Stomach (tissue), 4 donors: ENCODE measurements around the gene QARS1.

Experiments used
- EP300 ChIP-seq: sonication (generic); formaldehyde crosslinking; IDR thresholded peaks from one replicate; pipeline ENCODE4 v1.6.1; 2017; ENCODE audit warnings: antibody characterized with exemption
- POLR2A ChIP-seq, 4 donors: fragments of 450-650 bp; IDR thresholded peaks; one replicate each; pipeline ENCODE4 v1.6.1; 2016; ENCODE audit warnings: antibody characterized with exemption in 4 of 4, control low read depth in 2 of 4, mild to moderate bottlenecking in 1 of 4, moderate library complexity in 1 of 4
- POLR2AphosphoS5 ChIP-seq, 3 donors: sonication (generic); formaldehyde crosslinking; IDR thresholded peaks; one replicate each; pipeline ENCODE4 v1.6.1; 2016; ENCODE audit warnings: antibody characterized with exemption in 3 of 3
- TF ChIP-seq, protein P1 (sequence below), 7 experiments: fragments of 450-650 bp in 4 of 7; fragments of 200-600 bp in 3 of 7; sonication (generic) in 3 of 7; IDR thresholded peaks; one replicate each; pipeline ENCODE4 v1.5.1; 2016 to 2019; ENCODE audit warnings: antibody characterized with exemption in 7 of 7, control low read depth in 2 of 7, mild to moderate bottlenecking in 1 of 7

DNA sequence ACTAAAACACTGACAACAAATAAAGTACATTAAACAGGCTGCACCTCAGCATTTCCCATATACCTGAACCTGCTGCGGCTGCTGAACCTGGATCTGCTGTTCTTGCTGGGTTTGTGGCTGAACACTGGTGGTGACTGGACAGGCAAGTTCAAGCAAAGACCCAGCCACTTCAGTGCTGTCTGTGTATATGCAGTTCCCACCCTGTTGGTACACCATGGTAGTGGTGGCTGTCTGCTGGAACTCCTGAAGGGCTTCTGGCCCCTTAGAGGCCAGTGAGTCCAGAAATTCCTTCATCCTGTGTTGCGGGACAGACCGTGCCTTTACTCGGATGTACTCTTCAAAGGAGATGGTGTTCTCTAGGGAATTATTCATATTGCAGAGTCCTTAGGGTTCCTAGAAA, 27.9 kb downstream of the QARS1 start:
- TF ChIP-seq POLR2A (IDR thresholded peaks at IDR 0.05), result no peak
- TF ChIP-seq, protein P1, sequence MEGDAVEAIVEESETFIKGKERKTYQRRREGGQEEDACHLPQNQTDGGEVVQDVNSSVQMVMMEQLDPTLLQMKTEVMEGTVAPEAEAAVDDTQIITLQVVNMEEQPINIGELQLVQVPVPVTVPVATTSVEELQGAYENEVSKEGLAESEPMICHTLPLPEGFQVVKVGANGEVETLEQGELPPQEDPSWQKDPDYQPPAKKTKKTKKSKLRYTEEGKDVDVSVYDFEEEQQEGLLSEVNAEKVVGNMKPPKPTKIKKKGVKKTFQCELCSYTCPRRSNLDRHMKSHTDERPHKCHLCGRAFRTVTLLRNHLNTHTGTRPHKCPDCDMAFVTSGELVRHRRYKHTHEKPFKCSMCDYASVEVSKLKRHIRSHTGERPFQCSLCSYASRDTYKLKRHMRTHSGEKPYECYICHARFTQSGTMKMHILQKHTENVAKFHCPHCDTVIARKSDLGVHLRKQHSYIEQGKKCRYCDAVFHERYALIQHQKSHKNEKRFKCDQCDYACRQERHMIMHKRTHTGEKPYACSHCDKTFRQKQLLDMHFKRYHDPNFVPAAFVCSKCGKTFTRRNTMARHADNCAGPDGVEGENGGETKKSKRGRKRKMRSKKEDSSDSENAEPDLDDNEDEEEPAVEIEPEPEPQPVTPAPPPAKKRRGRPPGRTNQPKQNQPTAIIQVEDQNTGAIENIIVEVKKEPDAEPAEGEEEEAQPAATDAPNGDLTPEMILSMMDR (IDR thresholded peaks at IDR 0.05), result no peak
- no peak for TF ChIP-seq EP300
- TF ChIP-seq POLR2AphosphoS5 (IDR thresholded peaks at IDR 0.05), result no peak
